Activated CD4-positive, alpha-beta T cell treated with anti-CD3 and anti-CD28 coated beads, Interleukin-10, Interleukin-2, amounts not matched to agents 100 ng/mL and 50 ng/mL, durations not matched to agents 16 hours and 8 hours (primary cell): ENCODE data around the gene SPC24.
"Not testable (repeated sequence)": the region's sequence is repeated elsewhere in the genome, so short reads cannot be mapped to it uniquely, and the experiment has no call there.

ENCODE experiments used
- DNase-seq: peaks from one replicate; pipeline ENCODE4 v3.0.0-alpha.2; 2020

SPC24 gene

DNA sequence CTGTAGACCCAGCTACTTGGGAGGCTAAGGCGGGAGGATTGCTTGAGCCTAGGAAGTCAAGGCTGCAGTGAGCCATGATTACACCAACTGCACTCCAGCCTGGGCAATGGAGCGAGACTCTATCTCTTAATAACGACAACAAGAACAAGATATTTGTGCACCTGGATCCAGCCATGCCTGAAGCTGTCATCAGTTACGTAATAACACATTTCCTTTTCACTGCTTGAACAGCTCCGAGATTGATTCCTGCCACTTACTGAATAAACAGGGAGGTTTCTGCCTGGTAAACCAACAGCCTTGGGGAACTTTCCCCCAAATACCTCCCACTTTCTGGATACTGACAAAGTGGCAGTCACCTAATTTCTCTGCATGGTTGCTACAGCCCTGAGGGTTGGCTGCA lies 36.4 kb upstream of the SPC24 start:
- no peak for DNase-seq

DNA sequence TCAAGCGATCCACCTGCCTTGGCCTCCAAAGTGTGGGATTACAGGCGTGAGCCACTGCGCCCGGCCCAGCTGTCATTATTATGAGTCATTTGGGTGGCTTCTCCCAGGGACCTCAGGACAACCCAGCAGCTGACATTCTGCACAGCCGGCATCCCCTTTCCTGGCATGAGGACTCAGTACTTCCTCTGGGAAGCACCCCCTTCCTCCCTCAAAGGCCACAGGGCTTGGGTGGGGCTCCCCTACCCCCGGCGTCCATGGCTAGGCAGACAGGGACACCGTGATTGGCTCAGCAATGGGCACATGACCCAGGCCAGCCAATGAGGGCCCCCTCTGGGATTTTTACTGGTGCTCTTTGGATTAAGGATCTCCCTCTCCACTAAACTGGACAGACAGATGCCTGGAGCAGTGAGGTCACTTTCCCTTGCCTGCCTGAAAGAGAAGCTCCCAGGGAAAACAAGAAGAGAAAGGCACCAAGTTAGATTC lies 35.7 kb upstream of the SPC24 start:
- no peak for DNase-seq

DNA sequence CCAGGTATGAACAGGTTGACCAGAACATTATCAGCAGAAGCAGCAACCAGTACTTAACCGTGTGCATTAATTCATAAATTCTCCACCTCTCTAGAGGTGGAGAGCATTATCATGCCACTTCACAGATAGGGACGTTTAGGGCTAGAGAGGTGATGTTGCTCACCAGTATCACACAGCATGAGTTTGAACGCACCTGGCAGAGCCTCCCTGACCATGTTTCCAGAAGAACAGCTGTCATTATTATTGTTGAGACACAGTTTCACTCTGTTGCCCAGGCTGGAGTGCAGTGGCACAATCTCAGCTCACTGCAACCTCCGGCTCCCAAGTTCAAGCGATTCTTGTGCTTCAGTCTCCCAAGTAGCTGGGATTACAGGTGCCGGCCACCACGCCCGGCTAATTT lies 34.9 kb upstream of the SPC24 start:
- DNase-seq: no peak

DNA sequence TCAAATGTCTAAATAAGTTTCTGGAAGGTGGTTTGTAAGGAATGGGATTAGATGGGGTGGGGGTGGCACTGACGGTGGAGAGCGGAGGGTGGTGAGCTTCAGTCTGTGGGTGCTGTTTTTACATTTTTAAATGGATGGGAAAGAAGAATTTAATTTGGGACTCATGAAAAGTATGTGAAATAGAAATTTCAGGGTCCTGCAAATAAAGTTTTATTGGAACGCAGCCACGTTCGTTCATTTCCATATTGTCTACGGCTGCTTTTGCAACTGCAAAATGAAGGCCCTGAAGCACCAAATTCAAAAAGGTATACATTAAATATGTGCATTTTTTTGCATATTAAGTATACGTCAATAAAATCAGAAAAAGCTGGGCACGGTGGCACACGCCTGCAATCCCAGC lies 31.9 kb upstream of the SPC24 start:
- DNase-seq: no peak

DNA sequence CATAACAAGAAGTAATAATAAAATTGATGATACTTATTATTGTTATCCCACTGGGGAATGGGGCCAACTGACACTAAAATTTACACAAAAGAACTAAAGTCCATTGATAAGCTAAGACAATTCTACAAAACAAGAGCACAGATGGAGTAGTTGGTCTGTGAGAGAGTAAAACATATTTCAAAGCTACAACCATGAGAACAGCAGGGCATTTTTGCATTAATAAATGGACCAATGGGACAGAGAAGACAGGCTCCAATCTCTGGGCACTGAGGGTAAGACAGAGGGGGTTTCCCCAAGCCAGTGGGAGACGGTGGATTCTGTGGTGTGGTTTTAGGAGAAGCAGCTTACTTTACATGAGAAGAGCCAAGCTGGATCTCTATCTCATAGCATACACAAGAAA lies 27.4 kb upstream of the SPC24 start:
- DNase-seq: no peak

DNA sequence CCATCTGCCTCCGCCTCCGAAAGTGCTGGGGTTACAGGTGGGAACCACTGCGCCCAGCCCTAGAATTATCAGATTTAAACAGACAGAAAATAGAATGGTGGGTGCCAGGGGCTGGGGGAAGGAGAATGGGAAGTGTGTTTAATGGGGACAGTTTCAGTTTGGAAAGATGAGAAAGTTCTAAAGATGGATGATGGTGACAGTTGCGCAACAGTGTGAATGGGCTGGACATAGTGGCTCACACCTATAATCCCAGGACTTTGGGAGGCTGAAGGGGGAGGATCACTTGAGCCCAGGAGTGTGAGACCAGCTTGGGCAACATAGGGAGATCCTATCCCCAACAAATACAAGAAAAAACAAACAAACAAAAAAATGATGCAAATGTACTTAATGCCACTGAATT lies 25.9 kb upstream of the SPC24 start:
- DNase-seq: no peak

DNA sequence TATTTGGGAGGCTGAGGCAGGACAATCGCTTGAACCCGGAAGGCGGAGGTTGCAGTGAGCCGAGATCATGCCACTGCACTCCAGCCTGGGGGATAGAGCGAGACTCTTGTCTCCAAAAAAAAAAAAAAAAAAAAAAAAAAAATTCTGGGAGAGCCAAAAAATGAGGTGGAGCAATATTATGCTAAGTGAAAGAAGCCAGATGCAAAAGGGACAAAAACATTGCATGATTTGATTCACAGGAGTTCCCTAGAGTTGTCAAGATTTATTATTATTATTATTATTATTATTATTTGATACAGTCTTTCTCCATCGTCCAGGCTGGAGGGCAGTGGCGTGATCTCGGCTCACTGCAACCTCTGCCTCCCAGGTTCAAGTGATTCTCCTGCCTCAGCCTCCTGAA lies 25.4 kb upstream of the SPC24 start:
- not testable (repeated sequence) for DNase-seq

DNA sequence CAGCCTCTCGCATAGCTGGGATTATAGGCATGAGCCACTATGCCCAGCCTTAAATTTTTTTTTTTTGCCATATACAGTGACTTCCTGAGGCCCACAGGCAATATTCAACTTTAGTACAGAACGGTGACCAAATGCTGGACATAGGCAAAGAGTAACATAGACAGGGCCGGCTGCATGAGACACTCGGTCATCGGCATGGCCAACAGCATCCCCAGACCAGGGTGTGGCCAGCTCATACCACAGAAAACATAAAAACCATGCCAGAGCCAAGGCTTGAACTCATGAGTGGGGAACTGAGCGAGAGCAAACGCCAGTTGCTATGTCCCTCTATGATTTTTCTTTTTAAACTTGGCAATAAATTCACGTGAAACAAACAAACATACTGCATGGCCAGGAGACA lies 24.8 kb upstream of the SPC24 start:
- DNase-seq: no peak

DNA sequence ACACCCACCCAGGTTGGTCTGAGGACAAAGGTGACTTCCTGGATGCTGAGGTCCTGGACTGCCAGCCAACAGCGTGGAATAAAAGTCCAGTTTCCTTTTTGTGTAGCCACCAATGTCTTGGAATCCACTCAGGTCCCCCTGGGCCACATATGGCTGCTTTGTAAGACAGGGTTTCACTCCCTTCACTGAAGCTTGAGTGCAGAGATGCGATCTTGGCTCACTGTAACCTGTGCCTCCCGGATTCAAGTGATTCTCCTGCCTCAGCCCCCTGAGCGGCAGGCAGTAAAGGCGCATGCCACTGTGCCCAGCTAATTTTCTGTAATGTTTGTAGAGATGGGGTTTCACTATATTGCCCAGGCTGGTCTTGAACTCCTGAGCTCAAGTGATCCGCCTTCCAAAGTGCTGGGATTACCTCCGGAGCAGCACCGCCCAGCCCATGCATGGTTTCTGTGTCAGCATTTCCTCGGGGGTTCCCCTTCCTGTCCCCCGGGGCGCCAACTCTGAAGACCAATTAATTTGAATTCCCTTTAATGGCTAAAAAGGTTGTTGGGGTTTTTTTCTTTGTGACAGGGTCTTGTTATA lies 24.2 kb upstream of the SPC24 start:
- DNase-seq: peak; percentile 29

DNA sequence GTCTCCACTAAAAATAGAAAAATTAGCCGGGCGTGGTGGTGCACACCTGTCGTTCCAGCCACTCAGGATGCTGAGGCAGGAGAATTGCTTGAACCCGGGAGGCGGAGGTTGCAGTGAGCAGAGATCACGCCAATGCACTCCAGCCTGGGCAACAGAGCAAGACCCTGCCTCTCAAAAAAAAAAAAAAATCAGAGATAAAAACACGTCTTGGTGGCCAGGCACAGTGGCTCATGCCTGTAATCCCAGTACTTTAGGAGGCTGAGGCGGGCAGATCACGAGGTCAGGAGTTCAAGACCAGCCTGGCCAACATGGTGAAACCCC lies 23.5 kb upstream of the SPC24 start:
- DNase-seq: not testable (repeated sequence)

DNA sequence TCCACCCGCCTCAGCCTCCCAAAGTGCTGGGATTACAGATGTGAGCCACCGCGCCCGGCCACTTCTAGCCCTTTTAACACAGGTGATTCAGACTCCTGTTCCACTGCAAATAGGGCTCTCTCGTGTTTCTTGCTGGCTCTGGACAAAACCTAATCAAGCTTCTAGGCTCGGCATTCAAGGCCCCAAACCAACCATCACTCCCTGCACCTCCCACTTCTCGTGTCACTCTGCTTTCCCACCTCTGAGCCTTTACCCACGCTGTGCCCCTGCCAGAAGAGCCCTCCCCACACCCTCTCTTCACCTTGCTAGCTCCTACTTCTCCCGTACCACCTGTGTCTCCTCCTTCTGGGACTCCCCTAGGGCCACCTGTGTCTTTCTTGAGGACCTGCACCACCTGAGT lies 22.0 kb upstream of the SPC24 start:
- DNase-seq: no peak

DNA sequence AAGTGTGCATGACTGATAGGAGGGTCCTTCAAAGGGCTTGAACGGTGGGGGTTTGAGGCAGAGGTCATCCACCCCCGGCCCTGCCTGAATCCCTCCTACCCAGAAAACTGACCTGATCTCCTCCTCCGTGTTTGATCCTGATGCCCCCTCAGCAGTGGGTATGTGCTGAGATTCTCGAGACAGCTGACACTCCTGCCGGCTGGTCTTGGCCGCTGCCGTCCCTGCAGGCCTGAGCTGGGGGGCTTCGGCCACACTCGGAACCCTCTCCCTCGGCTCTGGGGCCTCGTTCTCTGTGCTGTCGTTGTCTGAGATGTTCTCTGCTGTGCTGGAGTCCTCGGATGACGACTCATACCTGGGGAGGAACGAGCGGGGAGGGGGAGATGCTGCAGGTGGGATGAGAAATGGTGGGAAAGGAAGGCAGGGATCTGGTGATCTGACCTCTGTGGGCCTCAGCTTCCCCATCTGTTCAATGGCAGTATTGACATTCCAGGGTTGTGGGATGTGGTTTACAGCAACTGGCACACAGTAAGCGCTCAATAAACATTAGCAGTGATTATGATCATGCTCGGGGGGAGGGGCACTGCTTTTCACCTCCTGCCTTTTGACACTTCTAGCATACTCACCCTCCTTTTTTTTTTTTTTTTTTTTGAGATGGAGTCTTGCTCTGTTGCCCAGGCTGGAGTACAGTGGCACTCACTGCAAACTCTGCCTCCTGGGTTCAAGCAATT lies 21.0 kb upstream of the SPC24 start:
- DNase-seq: no peak

DNA sequence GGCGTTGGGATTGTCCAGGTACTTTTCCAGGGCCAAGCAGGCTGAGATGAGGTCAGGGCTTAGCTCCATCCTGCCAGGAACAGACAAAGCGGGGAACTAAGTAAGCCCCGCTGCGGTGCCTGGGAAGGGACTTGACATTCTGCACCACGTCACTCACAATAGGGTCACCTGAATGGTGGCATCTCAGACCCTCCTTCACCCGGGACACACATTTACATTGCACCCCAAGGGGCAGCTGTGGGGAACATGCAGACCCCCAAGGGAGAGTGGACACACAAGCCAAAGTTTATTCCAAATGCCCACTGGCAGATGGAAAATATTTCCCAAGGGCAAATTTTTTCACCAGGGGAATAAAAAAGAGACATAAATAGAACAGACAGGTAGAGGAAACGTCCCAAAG lies 20.3 kb upstream of the SPC24 start:
- no peak for DNase-seq

DNA sequence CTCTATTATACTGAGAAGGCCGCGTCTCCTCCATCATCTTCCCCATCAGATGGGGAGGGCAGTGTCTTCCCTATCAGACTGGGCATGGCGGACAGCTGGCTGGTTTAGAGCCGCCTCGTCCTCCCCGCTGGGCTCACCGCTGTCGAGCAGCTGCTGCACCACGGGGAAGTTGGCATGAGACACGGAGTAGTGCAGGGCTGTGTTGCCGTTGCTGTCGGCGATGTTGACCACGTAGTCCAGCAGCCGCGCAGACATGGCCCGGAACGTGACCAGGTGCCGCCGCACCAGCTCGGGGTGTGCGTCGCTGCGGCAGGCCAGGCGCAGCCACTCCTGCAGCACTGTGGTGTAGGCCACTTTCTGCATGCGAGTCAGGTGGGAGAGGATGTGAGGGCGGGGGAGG lies 18.8 kb upstream of the SPC24 start:
- DNase-seq: no peak

DNA sequence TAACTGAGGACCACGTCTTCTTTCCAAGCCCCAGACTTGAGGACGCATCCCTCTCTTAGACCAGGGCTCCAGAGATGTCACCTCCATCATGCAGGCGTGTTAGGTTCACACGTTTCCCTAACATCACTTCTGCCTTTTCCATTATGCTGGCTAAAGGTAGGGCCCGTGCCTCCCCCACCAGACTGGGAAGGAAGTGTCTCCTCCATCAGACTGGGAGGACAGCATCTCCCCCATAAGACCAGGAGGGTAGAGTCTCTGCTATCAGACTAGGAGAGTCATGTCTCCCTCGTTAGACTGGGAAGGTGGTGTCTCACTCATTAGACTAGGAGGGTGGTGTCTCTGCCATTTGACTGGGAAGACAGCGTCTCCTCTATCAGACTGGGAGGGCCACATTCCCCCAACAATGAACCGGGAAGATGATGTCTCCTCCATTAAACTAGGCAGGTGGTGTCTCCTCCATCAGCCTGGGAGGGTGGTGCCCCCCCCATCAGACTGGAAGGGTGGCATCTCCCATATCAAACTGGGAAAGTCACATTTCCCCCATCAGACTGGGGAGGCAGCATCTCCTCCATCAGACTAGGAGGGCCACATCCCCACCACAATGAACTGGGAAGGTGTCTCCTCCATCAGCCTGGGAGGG lies 18.1 kb upstream of the SPC24 start:
- no peak for DNase-seq

DNA sequence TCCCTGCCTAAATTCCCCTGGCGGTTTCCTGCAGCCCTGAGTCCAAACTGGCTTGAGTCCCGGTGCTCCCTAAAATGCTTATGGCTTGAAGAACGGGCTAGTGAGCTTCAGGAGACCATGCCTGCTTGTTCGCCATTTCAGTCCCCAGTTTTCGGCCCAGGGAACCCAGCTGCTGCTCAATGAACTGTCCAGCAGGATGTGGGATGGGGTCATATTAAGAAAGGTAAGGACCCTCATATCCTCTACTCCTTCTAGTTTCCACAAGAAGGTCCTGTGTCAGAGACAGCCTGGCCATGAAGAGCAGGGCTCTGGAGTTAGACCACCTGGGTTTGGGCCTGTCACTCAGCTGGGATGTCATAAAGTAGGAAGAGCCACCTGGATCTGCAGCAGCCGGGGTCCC lies 17.0 kb upstream of the SPC24 start:
- no peak for DNase-seq

DNA sequence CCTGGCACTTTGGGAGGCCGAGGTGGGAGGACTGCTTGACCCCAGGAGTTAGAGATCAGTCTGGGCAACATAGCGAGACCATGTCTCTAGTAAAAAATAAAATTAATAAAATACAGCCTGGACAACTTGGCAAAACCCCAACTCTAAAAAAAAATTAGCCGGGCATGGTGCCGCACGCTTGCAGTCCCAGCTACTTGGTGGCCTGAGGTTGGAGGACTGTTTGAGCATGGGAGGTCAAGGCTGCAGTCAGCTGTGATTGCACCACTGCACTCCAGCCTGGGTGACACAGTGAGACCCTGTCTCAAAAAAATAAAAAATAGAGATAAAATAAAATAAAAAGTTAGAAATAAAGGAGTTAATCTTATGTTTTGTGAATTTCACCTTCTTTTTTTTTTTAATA lies 15.6 kb upstream of the SPC24 start:
- DNase-seq: no peak

DNA sequence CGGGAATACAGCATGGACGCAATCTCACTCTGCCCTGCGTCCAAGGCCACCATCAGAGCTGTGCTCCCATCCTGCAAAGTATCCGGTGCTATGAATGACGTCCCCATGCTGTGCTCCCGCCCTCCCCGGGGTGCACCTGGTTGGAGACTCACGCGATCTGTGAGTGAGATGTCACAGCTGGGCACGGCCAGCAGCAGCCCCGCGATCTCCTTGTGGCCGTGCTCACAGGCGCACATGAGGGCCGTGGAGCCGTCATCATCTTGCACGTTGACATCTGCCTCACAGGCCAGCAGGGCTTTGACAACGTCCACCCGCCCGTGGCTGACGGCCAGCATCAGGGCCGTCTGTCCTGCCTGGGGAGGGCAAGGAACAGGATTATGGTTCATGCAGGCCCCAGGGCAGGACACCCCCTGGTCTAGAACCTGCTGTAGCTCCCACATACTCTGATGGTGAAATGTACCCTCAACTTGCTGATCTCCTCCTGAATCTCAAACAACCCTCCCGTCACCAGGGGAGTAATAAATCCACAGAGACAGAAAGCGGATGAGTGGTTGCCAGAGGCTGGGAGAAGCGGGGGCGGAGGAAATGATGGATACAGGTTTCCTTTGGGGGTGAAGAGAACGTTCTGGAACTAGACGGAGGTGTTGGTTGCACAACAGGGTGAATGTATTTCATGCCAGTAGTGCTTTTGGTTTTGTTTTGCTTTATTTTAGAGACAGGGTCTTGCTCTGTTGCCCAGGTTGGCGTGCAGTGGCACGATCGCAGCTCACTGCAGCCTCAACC lies 14.5 kb upstream of the SPC24 start:
- DNase-seq: no peak

DNA sequence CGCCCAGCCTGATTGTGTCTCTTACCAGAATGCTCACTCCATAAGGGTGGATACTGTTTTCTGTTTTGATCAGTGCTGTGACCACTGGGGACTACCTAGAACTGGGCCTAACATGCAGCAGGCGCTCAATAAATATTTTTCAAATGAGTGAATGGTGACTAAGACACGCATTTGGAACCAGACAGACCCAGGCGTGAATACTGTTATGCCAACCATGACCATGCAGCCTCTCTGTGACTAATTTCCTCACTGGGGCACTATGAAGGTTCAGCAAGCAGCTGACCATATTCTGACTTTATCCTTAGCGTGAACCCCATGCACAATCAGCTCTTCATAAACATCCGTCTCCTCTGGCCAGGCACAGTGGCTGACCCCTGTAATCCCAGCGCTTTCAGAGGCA lies 13.0 kb upstream of the SPC24 start:
- no peak for DNase-seq

DNA sequence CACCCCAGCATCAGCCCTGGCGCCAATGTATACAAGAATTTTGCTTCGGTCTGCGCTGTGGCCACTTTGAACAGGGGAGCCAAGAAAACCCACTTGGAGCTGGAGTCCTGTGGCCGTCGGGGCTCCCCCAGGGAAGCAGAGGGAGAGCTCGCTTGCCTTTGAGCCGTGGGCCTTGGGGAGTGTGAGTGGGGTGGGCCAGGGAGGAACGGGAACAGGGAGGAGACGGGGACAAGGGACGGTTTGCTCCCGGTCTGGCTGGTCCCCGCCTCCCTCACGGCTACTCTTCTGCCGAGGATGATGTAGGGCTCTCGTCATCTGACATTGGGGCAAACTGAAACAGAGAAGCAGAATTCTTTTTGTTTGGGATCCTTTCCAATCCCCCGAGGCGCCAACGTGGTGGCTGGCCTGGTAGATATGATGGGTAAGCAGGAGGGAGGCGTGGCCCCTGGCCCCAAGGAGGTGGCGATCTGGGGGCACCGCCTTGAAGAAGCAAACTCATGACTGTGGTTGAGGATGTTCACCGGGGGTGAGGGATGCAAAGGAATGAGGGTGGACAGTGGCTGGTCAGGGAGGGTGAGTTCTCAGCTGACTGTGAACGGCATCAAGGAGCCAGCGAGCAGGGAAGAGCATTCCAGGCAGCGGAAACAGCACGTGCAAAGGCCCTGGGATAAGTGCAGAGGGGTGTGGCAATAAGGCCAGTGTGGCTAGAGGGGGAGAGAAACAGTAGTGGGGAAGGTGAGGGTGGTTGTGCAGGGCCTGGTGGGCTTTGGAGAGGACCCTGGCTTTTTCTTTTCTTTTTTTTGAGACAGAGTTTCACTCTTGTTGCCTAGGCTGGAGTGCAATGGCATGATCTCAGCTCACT lies 10.9 kb upstream of the SPC24 start:
- DNase-seq: no peak

DNA sequence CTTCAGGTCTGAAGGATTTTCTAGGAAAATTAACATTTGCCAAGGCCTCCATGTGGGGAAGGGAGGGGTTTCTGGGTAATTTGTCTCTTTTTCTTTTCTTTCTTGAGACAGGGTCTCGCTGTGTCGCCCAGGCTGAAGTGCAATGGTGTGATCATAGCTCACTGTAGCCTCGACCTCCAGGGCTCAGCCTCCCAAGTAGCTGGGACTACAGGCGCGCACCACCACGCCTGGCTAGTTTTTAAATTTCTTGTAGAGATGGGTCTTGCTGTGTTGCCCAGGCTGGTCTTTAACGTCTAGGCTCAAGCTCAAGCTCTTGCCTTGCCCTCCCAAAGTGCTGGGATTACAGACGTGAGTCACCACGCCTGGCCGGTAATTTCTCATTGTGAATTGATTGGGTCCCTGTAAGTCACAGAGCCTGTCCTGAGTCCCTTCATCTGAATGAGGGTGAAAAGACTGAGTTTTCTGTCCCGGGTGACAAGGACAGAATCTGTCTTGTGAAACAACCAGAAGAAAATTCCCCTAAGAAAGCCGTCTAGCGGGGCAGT lies 10.0 kb upstream of the SPC24 start:
- DNase-seq: no peak

DNA sequence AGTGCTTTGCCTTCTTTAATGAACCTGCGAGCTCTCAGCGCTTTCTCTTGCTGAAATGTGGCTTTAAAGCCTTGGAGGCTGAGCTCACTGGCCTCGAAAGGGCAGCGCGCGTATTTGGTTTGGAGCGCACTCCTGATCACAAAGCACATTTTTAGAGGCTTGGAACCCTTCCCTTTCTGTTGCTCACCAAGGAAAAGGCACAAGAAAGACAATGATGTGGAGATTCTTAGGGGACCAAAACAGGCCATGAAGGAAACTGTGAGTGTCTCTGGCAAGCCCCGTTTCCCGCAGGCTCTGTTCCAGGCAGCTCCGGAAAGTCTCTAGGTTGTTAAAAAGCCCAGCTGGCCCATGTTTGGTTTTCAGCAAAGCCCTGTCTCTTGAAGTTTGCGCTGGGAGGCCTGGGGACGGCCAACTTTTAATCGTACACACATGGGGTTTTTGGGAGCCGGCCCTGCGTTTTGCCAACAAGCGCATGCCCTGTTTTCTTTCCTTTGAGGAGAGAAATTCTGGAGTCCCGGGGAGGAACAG lies 9.4 kb upstream of the SPC24 start:
- no peak for DNase-seq
